ENCODE data around the gene ZDHHC9.

DNA sequence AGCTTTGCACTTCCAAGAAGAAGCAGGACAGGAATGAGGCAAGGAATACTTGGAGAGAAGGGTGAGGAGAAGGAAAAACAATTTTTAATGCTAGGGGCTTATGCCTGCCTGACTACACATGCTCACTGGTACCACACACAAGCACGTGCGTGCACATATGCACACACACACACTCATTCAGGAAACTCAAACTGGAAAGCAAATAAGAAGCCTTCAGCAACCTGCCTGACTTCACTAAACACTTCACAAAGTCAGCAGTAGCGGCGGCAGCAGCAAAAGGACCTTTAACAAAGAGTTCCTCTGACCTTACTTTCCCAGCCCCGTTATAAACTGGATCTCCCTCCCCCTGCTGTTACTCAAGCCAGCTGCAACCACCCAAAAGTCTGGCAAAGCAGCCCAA, 3.3 kb downstream of the ZDHHC9 start:
- TF ChIP-seq, protein P1, sequence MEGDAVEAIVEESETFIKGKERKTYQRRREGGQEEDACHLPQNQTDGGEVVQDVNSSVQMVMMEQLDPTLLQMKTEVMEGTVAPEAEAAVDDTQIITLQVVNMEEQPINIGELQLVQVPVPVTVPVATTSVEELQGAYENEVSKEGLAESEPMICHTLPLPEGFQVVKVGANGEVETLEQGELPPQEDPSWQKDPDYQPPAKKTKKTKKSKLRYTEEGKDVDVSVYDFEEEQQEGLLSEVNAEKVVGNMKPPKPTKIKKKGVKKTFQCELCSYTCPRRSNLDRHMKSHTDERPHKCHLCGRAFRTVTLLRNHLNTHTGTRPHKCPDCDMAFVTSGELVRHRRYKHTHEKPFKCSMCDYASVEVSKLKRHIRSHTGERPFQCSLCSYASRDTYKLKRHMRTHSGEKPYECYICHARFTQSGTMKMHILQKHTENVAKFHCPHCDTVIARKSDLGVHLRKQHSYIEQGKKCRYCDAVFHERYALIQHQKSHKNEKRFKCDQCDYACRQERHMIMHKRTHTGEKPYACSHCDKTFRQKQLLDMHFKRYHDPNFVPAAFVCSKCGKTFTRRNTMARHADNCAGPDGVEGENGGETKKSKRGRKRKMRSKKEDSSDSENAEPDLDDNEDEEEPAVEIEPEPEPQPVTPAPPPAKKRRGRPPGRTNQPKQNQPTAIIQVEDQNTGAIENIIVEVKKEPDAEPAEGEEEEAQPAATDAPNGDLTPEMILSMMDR (IDR thresholded peaks at IDR 0.05) = no peak
- no peak for TF ChIP-seq POLR2A (IDR thresholded peaks at IDR 0.05)

Data from Peyer's patch (tissue), 4 donors.